HG03558 (cell line): ENCODE results near the gene CSAD.
"Not testable (repeated sequence)": the region's sequence is repeated elsewhere in the genome, so short reads cannot be mapped to it uniquely, and the experiment has no call there.

Experiments used
- ATAC-seq: cut with Tn5 transposase; IDR thresholded peaks from one replicate; pipeline ENCODE4 v1.9.1; 2021; ENCODE audit warnings: moderate number of reproducible peaks; ENCODE audit not compliant: unreplicated experiment; ENCODE audit errors: extremely low read depth

The CSAD gene

GRCh38 chr12:53115112-53115890, 65.4 kb downstream of the CSAD start:
- no peak for ATAC-seq

- no peak for ATAC-seq
Observed at GRCh38 chr12:53113951-53114350, 66.8 kb downstream of the CSAD start.

GRCh38 chr12:53113136-53113705, 67.5 kb downstream of the CSAD start:
- ATAC-seq: no peak

GRCh38 chr12:53112431-53112830, 68.3 kb downstream of the CSAD start:
- ATAC-seq: not testable (repeated sequence)
